ENCODE results near the gene TMCO1. TPM values are rescaled to one million over a fixed set of nuclear protein-coding genes. Genes with fewer than 3 reads are reported as not detected.
"Not testable (repeated sequence)": the region's sequence is repeated elsewhere in the genome, so short reads cannot be mapped to it uniquely, and the experiment has no call there.

TMCO1 gene
- total RNA-seq, 1 donor from 2014 or later: 55.4 TPM

GRCh38 chr1:165696625-165697100 is 72.0 kb downstream of the TMCO1 start:
- FAIRE-seq: no peak

GRCh38 chr1:165695031-165695430 is 73.6 kb downstream of the TMCO1 start:
- FAIRE-seq (no peak), DNase-seq (ENCODE audit: low spot score in 2 of 2) (no peak)

More at GRCh38 chr1:165696625-165697100, 72.0 kb downstream of the TMCO1 start:
- no peak for DNase-seq (ENCODE audit: low spot score in 2 of 2)

- DNase-seq (ENCODE audit: low spot score in 2 of 2): no peak
- FAIRE-seq: no peak
Observed at GRCh38 chr1:165688046-165688445, 80.6 kb downstream of the TMCO1 start.

GRCh38 chr1:165686971-165687433 is 81.7 kb downstream of the TMCO1 start:
- DNase-seq (ENCODE audit: low spot score in 2 of 2): no peak
- no peak for FAIRE-seq

GRCh38 chr1:165686121-165686970 is 82.3 kb downstream of the TMCO1 start:
- no peak for DNase-seq (ENCODE audit: low spot score in 2 of 2)
- no peak for FAIRE-seq

- no peak for FAIRE-seq
- DNase-seq (ENCODE audit: low spot score in 2 of 2): no peak
Observed at GRCh38 chr1:165683848-165684485, 84.7 kb downstream of the TMCO1 start.

- FAIRE-seq; DNase-seq (ENCODE audit: low spot score in 2 of 2): not testable (repeated sequence)
Observed at GRCh38 chr1:165680773-165681172, 87.9 kb downstream of the TMCO1 start.

GRCh38 chr1:165680303-165680702 is 88.4 kb downstream of the TMCO1 start:
- DNase-seq (ENCODE audit: low spot score in 2 of 2): no peak
- no peak for FAIRE-seq

- FAIRE-seq (no peak), DNase-seq (ENCODE audit: low spot score in 2 of 2) (no peak)
Observed at GRCh38 chr1:165679282-165680036, 89.2 kb downstream of the TMCO1 start.

GRCh38 chr1:165678509-165678908 is 90.2 kb downstream of the TMCO1 start:
- DNase-seq (ENCODE audit: low spot score in 2 of 2) (no peak), FAIRE-seq (no peak)

Other genes starting within 250 kb of the TMCO1 start
- not detected for gene LRRC52, start 224.9 kb downstream of the TMCO1 start, total RNA-seq
- gene MGST3, start 137.6 kb downstream of the TMCO1 start, total RNA-seq: 162 TPM
- gene ALDH9A1, start 70.3 kb downstream of the TMCO1 start, total RNA-seq: 63.6 TPM
- 77.9 TPM for gene UCK2, start 58.7 kb upstream of the TMCO1 start, total RNA-seq